ACC112 (cell line): ENCODE data around the gene RRP36.

Source experiments
- H2AFZ ChIP-seq: fragments of 200-600 bp; sonication (generic); one replicate; pipeline ENCODE4 v1.6.0; 2017; ENCODE audit warnings: antibody characterized with exemption, low read length; ENCODE audit not compliant: unreplicated experiment
- H3K27ac ChIP-seq: fragments of 200-600 bp; sonication (generic); 2 replicates; pipeline ENCODE4 v1.5.1; 2014; ENCODE audit warnings: low read depth, mild to moderate bottlenecking, antibody characterized with exemption, low read length, moderate library complexity
- H3K27me3 ChIP-seq: fragments of 200-600 bp; sonication (generic); 2 replicates; pipeline ENCODE4 v1.6.1; 2014; ENCODE audit warnings: mild to moderate bottlenecking, antibody characterized with exemption, low read length, moderate library complexity, mixed read lengths; ENCODE audit not compliant: insufficient read depth
- H3K36me3 ChIP-seq: fragments of 200-600 bp; sonication (generic); 2 replicates; pipeline ENCODE4 v1.6.1; 2016; ENCODE audit warnings: mild to moderate bottlenecking, antibody characterized with exemption, low read length, moderate library complexity, mixed read lengths; ENCODE audit not compliant: insufficient read depth
- H3K4me1 ChIP-seq: fragments of 200-600 bp; sonication (generic); one replicate; pipeline ENCODE4 v1.6.1; 2016; ENCODE audit warnings: low read length, mixed read lengths; ENCODE audit not compliant: insufficient read depth, unreplicated experiment, control insufficient read depth
- H3K4me3 ChIP-seq: fragments of 200-600 bp; sonication (generic); 2 replicates; pipeline ENCODE4 v1.5.1; 2014; ENCODE audit warnings: mild to moderate bottlenecking, low read depth, low read length
- H3K79me2 ChIP-seq: fragments of 200-600 bp; sonication (generic); one replicate; pipeline ENCODE4 v1.6.0; 2016; ENCODE audit warnings: low read length; ENCODE audit not compliant: control insufficient read depth, unreplicated experiment, insufficient read depth

RRP36 gene

GRCh38 chr6:43020847-43021246 is 576 bp upstream of the RRP36 start:
- Histone ChIP-seq H3K36me3 (peaks cover 8% of the 10 kb centered on the region; the same call in 1 of the 2 replicates), H3K79me2 (peaks cover 52% of the 10 kb centered on the region), H2AFZ (no peak overlapping the region), H3K27ac (peak overlapping the region; percentile 75), H3K4me1 (peaks cover 19% of the 10 kb centered on the region), H3K4me3 (peak overlapping the region; percentile 100), H3K27me3 (no peaks in the 10 kb centered on the region)

- H3K4me3 ChIP-seq: no peak overlapping the region
- H3K27me3 ChIP-seq: no peaks in the 10 kb centered on the region
- peaks cover 10% of the 10 kb centered on the region for H3K4me1 ChIP-seq
- H2AFZ ChIP-seq: no peak overlapping the region
- H3K36me3 ChIP-seq: peaks cover 23% of the 10 kb centered on the region
- H3K27ac ChIP-seq: no peak overlapping the region
- H3K79me2 ChIP-seq: peaks cover 32% of the 10 kb centered on the region
These were observed 3.0 kb downstream of the RRP36 start for GRCh38 chr6:43024436-43024835.

DNA sequence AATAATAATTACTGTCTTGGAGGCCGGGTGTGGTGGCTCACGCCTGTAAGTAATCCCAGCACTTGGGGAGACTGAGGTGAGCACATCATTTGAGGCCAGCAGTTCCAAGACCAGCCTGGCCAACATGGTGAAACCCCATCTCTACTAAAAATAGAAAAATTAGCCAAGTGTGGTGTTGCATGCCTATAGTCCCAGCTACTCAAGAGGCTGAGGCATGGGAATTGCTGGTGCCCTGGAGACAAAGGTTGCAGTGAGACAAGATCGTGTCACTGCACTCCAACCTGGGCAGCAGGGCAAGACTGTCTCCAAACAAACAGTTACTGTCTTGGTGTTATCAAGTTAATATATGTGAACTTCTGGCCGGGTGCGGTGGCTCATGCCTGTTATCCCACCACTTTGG is 4.9 kb downstream of the RRP36 start:
- Histone ChIP-seq H3K27me3 (no peaks in the 10 kb centered on the region), H3K27ac (no peak overlapping the region), H3K36me3 (peaks cover 25% of the 10 kb centered on the region), H3K4me1 (peaks cover 4% of the 10 kb centered on the region), H3K79me2 (peaks cover 32% of the 10 kb centered on the region), H3K4me3 (no peak overlapping the region), H2AFZ (no peak overlapping the region)

- Histone ChIP-seq H3K27ac (no peak overlapping the region), H3K36me3 (peaks cover 26% of the 10 kb centered on the region), H2AFZ (no peak overlapping the region), H3K4me3 (no peak overlapping the region), H3K79me2 (peaks cover 10% of the 10 kb centered on the region), H3K27me3 (no peaks in the 10 kb centered on the region), H3K4me1 (no peaks in the 10 kb centered on the region)
These were observed 7.7 kb downstream of the RRP36 start for GRCh38 chr6:43029120-43029519.

GRCh38 chr6:43032326-43032725 is 10.9 kb downstream of the RRP36 start:
- Histone ChIP-seq H3K4me3 (no peak overlapping the region), H2AFZ (no peak overlapping the region), H3K27me3 (no peaks in the 10 kb centered on the region), H3K27ac (no peak overlapping the region), H3K36me3 (peaks cover 15% of the 10 kb centered on the region; the same call in 1 of the 2 replicates), H3K4me1 (no peaks in the 10 kb centered on the region), H3K79me2 (no peaks in the 10 kb centered on the region)

DNA sequence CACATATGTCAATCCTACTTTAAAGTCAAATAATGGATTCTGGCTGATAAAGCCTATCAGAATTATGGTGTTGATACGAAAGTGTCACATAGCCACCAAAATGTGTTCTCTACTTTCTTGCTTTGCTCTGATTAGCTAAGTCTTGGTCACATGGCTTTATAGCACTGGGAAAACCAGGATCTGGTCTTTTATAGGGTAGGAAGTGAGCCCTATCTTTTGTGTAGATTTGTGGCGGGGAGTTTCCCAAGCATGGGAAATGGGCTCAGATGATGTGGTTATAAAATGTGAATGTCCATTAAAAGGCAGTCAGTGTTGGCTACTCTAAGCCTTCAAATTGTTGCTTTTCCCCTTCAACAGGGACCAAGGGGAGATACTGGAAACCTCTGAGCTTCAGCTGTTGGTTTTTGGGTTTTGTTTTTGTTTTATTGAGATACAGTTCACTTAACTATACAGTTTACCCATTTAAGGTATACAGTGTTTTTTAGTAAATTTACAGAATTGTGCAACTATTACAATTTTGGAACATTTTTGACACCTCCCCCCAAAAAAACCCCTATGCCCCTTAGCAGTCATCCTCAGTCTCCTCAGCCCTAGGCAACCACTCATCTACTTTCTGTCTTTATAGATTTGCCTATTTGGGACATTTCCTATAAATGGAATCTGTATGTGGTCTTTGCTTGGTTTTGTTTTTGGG is 12.2 kb downstream of the RRP36 start:
- Histone ChIP-seq H3K4me1 (no peaks in the 10 kb centered on the region), H3K27ac (no peak overlapping the region), H3K27me3 (no peaks in the 10 kb centered on the region), H3K4me3 (no peak overlapping the region), H3K79me2 (no peaks in the 10 kb centered on the region), H2AFZ (no peak overlapping the region), H3K36me3 (peaks cover 11% of the 10 kb centered on the region; the same call in 1 of the 2 replicates)

GRCh38 chr6:43034190-43034525 is 12.7 kb downstream of the RRP36 start:
- H3K27me3 ChIP-seq: no peaks in the 10 kb centered on the region
- no peaks in the 10 kb centered on the region for H3K4me1 ChIP-seq
- H2AFZ ChIP-seq: no peak overlapping the region
- H3K79me2 ChIP-seq: no peaks in the 10 kb centered on the region
- H3K27ac ChIP-seq: no peak overlapping the region
- H3K36me3 ChIP-seq: peaks cover 8% of the 10 kb centered on the region; the same call in 1 of the 2 replicates
- H3K4me3 ChIP-seq: no peak overlapping the region

DNA sequence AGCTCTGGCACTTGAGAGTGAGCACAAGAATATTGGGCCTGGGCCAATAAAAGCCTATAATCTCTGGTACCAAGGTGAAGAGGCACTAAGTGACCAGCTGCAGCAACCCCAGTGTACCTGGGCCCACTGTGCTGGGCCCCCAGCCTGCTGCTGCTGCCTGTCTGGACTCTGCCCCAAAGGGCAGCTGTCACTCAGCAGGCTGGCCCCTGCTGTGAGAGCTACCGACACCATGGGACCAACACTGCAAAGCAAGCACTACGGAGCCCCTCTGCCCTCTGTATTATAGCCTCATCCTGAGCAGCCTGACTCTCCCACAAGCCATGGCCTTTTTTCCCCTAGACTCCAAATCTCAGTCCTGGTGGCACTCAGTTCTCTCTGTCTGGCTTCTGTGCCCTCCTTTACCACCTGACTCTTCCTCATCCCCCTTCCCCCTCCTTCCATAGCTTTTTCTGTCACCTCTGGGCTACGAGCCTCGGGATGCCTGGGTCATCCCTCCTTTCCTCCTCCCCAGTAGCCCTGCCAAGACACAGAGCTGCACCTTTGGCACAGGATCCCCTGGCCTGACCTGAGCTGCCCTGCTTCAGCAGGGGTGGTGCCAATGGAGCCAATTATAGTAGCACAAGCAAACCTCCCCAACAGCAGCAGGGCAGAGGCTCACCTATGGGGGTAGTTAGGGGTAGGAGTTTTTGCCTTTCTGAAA is 14.2 kb downstream of the RRP36 start:
- Histone ChIP-seq H3K4me1 (no peaks in the 10 kb centered on the region), H3K4me3 (no peak overlapping the region), H3K36me3 (peaks cover 4% of the 10 kb centered on the region; the same call in 1 of the 2 replicates), H3K27ac (no peak overlapping the region), H2AFZ (no peak overlapping the region), H3K79me2 (no peaks in the 10 kb centered on the region), H3K27me3 (no peaks in the 10 kb centered on the region)

GRCh38 chr6:43036712-43037111 is 15.3 kb downstream of the RRP36 start:
- no peaks in the 10 kb centered on the region for H3K4me1 ChIP-seq
- peaks cover 4% of the 10 kb centered on the region; the same call in 1 of the 2 replicates for H3K36me3 ChIP-seq
- H3K79me2 ChIP-seq: no peaks in the 10 kb centered on the region
- H3K4me3 ChIP-seq: no peak overlapping the region
- no peak overlapping the region for H3K27ac ChIP-seq
- no peak overlapping the region for H2AFZ ChIP-seq
- H3K27me3 ChIP-seq: no peaks in the 10 kb centered on the region

- peaks cover 4% of the 10 kb centered on the region; the same call in 1 of the 2 replicates for H3K36me3 ChIP-seq
- H3K27ac ChIP-seq: no peak overlapping the region
- no peaks in the 10 kb centered on the region for H3K79me2 ChIP-seq
- no peak overlapping the region for H3K4me3 ChIP-seq
- H3K4me1 ChIP-seq: no peaks in the 10 kb centered on the region
- no peak overlapping the region for H2AFZ ChIP-seq
- no peaks in the 10 kb centered on the region for H3K27me3 ChIP-seq
These were observed 15.8 kb downstream of the RRP36 start for GRCh38 chr6:43037197-43037596.

DNA sequence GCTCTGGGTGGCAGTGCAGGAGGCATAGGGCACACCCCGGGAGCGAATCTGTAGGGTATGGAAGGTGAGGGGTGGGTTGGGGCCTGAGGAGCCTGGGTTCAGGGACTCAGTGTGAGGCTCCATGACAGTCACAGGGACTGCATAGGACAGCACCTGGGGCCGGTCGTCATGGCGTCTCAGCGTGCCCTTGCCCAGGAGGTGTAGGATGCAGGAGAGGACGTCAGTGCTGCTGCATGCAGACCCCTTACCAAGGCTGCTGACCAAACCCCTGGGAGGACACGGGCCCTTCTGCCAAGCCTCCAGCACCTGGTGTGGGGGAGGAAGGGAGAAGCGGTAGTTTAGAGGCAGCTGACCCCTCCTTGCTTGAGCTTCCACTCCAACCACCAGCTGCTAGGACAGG is 16.3 kb downstream of the RRP36 start:
- peaks cover 4% of the 10 kb centered on the region; the same call in 1 of the 2 replicates for H3K36me3 ChIP-seq
- no peak overlapping the region for H2AFZ ChIP-seq
- no peaks in the 10 kb centered on the region for H3K79me2 ChIP-seq
- no peak overlapping the region for H3K27ac ChIP-seq
- no peaks in the 10 kb centered on the region for H3K4me1 ChIP-seq
- H3K4me3 ChIP-seq: no peak overlapping the region
- no peaks in the 10 kb centered on the region for H3K27me3 ChIP-seq
